GM13977 (cell line): ENCODE results near the gene FXYD1.

Experiments used
- DNase-seq: peaks from one replicate; pipeline ENCODE4 v3.0.0; 2012; ENCODE audit warnings: low spot score
- CTCF ChIP-seq: IDR thresholded peaks from 2 replicates; pipeline ENCODE4 v1.5.1; 2012; ENCODE audit warnings: mild to moderate bottlenecking, control low read depth; ENCODE audit not compliant: insufficient read depth; ENCODE audit errors: extremely low read depth, missing control alignments
- in situ Hi-C: fragments of 300-500 bp; cut with MboI; formaldehyde crosslinking; loops from one replicate; pipeline ENCODE4 v1.12.0; 2022; ENCODE audit warnings: low sequenced_read_pairs, low pct_unique_long_range_greater_than_20kb, mixed read lengths, inconsistent platforms; ENCODE audit not compliant: unreplicated experiment

The FXYD1 gene

DNA sequence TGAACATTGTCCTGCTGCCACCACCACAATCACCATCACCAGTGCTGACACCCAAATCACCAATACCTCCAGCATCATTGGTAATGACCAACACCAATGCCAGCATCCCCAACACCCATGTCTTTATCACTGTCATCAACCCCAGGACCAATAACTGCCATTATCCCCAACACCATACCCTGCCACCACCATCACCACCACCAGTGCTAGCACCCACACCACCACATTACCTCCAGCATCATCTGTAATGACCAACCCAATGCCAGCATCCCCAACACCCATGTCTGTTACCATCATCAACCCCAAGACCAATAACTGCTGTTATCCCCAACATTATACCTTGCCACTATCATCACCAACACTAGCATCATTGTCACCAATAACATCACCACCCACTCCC is 6.4 kb upstream of the FXYD1 start:
- TF ChIP-seq CTCF = no peak
- in situ Hi-C loops = no loop called here
- DNase-seq = no peak

DNA sequence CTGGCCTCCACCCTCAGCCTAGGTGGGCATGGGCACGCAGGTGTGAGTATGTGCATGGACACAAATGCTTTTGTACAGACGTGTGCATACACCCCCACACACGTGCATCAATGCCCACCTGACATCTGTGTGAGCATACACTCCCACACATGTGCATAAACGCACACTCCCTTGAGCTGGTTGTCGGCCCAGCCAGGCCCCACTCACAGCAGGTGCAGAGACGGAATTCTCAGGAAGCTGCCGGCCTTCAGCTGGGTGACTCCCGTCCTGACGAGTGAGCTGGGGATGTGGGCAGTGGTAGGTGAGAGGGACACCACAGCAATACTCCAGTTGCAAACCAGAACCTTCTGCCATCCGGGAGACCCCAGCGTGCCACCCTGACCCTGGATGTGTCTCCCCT is 4.8 kb upstream of the FXYD1 start:
- no peak for DNase-seq
- in situ Hi-C loops = no loop called here
- no peak for TF ChIP-seq CTCF

- in situ Hi-C loops = no loop called here
- no peak for TF ChIP-seq CTCF
Observed at GRCh38 chr19:35134601-35135242, 3.9 kb upstream of the FXYD1 start, which contains the start of gene LGI4. TSS of gene LGI4 (minus strand) at chr19:35135059. CDS start at chr19:35134680, 379 bp downstream.

GRCh38 chr19:35135389-35135909 is 3.2 kb upstream of the FXYD1 start:
- peak; percentile 93 for DNase-seq
- in situ Hi-C loops = no loop called here
- peak; percentile 93 for TF ChIP-seq CTCF

More at GRCh38 chr19:35134601-35135242, 3.9 kb upstream of the FXYD1 start, which contains the start of gene LGI4:
- DNase-seq = no peak

DNA sequence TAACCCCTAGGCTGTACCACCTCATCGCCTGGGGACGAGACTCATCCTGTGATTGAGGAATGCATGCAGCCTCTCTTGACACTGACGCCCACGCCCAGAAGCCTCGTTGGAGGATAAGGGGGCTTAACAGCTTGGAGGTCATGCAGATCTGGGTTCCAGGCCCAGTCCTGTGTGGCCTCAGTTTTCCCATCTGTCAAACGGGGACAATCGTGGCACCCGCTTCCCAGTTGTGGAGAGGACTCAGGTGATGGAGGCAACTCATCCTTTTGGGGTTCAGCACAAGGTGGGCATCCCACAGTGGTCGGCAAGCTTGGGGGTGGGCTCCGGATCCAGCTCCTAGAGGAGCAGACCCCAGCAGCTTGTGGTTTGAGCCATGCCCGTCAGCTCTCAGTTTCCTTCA is 2.4 kb upstream of the FXYD1 start:
- in situ Hi-C loops = no loop called here
- no peak for TF ChIP-seq CTCF
- no peak for DNase-seq

DNA sequence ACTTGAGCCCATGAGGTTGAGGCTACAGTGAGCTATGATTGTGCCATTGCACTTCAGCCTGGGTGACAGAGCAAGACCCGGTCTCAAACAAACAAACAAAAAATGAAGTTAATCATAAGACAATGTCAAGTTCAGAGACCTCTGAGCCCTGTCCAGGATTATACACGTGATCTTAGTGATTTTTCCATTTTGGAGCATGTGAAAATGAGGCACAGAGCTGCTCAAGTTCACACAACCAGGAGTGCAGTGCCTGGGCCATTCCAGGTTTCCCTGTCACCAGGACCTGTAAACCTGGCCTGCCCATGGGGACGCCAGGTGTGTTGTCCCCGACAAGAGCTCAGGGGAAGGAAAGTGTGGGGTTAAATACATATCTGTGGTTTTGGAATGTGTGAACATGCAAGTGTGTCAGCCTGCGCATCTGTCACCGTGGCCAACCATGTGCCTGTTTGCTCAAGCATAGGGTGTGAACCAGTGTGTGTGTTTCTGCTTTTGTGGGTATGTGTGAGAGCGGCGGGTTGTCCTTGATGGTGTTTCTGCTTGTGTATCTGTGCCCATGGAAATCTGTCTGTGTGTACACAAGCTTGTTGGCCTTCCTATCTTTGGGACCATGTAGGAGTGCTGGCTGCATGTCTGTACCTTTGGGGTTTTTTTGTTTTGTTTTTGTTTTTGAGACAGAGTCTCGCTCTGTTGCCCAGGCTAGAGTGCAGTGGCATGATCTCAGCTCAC is 1.5 kb upstream of the FXYD1 start:
- TF ChIP-seq CTCF = no peak
- in situ Hi-C loops = no loop called here
- no peak for DNase-seq
